KOPT-K1 (cell line): ENCODE measurements around the gene SMAD7.

ENCODE experiments used
- H3K27ac ChIP-seq: fragments of 200-600 bp; sonication (generic); 2 replicates; pipeline ENCODE4 v1.5.1; 2016; ENCODE audit warnings: antibody characterized with exemption, mild to moderate bottlenecking, low read depth, low read length; ENCODE audit not compliant: poor library complexity, severe bottlenecking
- H3K36me3 ChIP-seq: fragments of 200-600 bp; sonication (generic); 2 replicates; pipeline ENCODE4 v1.5.1; 2017; ENCODE audit warnings: antibody characterized with exemption, mild to moderate bottlenecking, low read length, moderate library complexity; ENCODE audit not compliant: insufficient read depth
- H3K9me3 ChIP-seq: fragments of 200-600 bp; sonication (generic); 2 replicates; pipeline ENCODE4 v1.5.1; 2017; ENCODE audit warnings: antibody characterized with exemption, low read length, mild to moderate bottlenecking; ENCODE audit not compliant: insufficient read depth, poor library complexity, severe bottlenecking

Gene SMAD7

DNA sequence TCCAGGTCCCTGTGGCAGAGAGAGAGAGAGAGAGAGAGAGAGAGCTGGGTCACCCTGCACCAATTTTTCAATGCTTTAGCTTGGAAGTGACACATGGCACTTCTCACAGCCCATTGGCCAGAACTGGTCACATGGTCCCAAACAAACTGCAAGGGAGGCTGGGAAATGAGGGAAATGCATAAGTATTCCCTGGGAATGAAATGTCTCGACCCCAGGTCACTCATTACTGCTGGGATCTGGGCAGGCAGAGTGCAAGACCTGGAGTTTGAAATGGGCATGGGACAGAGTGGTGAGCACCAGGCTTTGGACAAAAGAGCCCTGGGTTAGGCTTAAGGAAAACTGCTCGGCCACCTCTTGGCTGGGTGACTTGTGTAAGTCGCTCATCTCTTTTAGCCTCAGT lies 37.0 kb downstream of the SMAD7 start:
- Histone ChIP-seq H3K9me3 (no peaks in the 10 kb centered on the region), H3K36me3 (no peaks in the 10 kb centered on the region), H3K27ac (no peak overlapping the region)

- Histone ChIP-seq H3K9me3 (no peaks in the 10 kb centered on the region), H3K27ac (no peak overlapping the region), H3K36me3 (no peaks in the 10 kb centered on the region)
These were observed 37.6 kb downstream of the SMAD7 start for GRCh38 chr18:48913201-48913600.

- Histone ChIP-seq H3K9me3 (no peaks in the 10 kb centered on the region), H3K27ac (no peak overlapping the region), H3K36me3 (no peaks in the 10 kb centered on the region)
These were observed 39.7 kb downstream of the SMAD7 start for GRCh38 chr18:48910972-48911545.

DNA sequence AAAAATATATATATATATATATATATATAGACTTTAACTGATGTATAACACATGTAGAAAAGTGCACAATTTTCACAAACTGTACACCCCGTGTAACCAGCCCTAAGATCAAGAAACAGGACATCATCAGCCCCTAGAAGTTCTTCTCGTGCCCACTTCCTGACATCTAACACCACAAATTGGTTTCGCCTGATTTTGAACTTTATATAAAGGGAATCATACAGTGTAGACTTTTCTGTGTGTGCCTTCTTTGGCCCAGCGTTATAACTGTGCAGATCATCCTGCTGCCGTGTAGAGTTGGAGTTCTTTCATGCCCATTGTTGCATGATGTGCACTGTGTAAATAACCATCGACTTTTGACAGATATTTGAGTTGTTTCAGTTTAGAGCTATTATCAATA lies 41.0 kb downstream of the SMAD7 start:
- H3K27ac ChIP-seq, result no peak overlapping the region
- no peaks in the 10 kb centered on the region for H3K36me3 ChIP-seq
- peaks cover 9% of the 10 kb centered on the region for H3K9me3 ChIP-seq

GRCh38 chr18:48908916-48909315 lies 41.8 kb downstream of the SMAD7 start:
- Histone ChIP-seq H3K36me3 (no peaks in the 10 kb centered on the region), H3K27ac (no peak overlapping the region), H3K9me3 (peaks cover 17% of the 10 kb centered on the region)

GRCh38 chr18:48905513-48905912 lies 45.3 kb downstream of the SMAD7 start:
- no peak overlapping the region for H3K27ac ChIP-seq
- H3K36me3 ChIP-seq, result no peaks in the 10 kb centered on the region
- H3K9me3 ChIP-seq, result peaks cover 18% of the 10 kb centered on the region

DNA sequence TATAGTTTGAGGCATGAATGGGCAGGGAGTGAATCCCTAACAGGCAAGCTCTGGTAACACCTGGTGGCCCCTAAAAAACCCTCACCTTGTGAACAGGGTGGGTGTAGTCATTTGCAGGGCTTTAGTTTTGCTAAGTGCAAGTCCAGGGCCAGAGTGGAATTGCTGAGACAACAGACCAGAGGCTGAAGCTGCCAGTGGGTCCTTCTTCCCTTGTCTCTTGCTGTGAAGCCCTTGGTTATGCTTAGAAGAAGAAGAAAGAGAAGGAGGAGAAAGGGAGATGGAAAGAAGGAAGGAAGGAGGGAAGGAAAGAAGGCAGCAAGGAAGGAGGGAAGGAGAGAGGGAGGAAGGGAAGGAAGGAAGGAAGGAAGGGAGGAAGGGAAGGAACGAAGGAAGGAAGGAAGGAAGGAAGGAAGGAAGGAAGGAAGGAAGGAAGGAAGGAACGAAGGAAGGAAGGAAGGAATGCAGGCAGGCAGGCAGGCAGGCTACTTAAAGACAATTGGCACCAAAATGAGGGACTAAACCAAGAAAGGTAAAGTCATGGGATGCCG lies 45.8 kb downstream of the SMAD7 start:
- H3K9me3 ChIP-seq, result peaks cover 18% of the 10 kb centered on the region
- H3K36me3 ChIP-seq, result no peaks in the 10 kb centered on the region
- no peak overlapping the region for H3K27ac ChIP-seq

DNA sequence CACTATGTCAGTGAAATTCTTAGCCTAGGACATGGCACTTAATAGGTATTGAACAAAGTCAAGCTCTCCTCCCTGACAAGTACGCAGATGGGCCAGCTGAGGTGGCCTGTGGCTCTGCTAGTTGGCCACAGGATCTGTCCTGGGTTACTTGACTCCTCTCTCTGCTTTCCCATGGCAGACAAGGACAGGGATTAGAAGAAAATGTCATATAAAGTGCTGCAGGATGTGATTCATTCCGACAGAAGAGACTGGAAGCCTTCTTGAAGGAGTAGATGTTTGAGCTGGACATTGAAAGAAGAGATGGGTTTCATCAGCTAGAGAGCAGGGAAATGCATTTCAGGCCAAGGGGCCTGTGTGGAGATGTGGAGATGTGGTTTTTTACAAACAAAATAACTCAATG lies 46.7 kb downstream of the SMAD7 start:
- no peak overlapping the region for H3K27ac ChIP-seq

DNA sequence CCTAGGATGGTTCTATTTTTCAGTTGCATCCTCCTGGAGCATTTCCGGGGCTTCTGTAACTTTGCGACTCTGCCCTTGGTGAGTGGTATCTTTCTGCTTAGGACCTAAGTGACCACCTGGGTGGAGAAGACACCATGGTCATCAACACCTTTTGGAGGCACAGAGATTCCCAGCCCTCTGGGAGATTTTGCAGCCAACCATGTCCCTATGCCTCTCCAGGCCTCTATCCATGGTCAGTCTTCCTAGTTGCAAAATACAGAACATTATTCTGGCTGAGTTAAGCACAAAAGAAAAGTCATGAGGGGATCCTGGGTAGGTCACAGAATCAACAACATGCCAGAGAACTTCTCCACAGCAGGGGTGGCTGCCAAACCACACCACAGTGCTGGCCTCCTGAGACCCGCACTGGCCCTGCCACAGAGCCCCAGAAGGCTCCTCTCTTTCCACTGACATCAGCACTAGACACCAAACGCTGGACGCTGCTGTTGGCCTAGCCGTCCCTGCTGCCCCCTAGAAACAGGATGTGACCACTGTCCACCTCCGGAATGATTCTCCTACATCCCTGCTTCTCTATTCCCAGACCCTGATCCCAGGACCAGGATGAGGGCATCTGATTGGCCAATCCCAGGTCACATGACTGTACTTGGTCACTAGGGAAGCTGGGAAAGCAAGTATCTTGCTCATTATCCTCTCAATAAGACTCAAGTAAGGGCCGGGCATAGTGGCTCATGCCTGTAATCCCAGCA lies 47.7 kb downstream of the SMAD7 start:
- no peak overlapping the region for H3K27ac ChIP-seq
- peaks cover 18% of the 10 kb centered on the region for H3K9me3 ChIP-seq
- no peaks in the 10 kb centered on the region for H3K36me3 ChIP-seq

More for the DNA sequence above, 46.7 kb downstream of the SMAD7 start:
- Histone ChIP-seq H3K36me3 (no peaks in the 10 kb centered on the region), H3K9me3 (peaks cover 18% of the 10 kb centered on the region)

DNA sequence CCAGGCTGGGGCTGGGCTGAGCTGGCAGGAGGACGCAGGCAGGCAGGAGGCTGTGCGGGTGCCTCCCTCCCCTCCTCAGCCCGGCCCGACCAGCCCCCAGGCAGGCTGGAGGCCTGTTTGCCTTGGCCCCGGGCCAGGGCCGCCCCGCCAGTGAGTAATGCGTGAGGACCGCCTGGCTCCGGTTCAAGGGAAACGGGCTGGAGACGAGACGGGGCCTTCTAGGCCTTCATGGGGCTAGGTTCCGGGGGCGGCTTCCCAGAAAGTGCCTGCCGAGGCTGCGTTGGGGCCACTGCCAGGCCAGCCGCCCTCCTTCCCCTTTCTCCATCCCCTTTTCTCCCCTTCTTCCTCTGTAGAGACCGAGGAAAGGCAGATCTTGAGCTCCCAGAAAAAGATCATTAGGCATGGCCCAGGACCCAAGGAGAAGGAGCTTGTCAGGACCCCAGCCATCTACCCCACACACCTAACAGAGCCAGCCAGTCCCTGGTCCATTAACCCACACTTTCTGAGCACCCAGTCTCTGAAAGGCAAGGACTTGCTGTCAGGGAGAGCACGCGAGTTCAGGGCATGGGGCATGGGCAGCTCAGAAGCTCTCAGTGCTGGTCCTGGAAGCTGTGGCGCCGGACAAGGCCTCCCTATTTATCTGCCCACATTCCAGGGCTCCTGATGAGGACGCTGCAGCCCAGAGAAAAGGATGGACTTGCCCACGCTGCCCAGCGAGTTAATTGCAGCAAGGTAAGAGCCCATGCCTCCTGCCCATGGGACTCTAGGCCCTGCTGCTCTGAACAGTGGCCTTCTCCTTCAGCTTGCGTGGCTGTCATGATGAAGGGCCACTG lies 48.5 kb downstream of the SMAD7 start:
- Histone ChIP-seq H3K36me3 (no peaks in the 10 kb centered on the region), H3K9me3 (peaks cover 18% of the 10 kb centered on the region), H3K27ac (no peak overlapping the region)

GRCh38 chr18:48901145-48902022 lies 49.4 kb downstream of the SMAD7 start:
- H3K9me3 ChIP-seq, result peaks cover 18% of the 10 kb centered on the region
- H3K36me3 ChIP-seq, result no peaks in the 10 kb centered on the region
- H3K27ac ChIP-seq, result no peak overlapping the region

- Histone ChIP-seq H3K27ac (no peak overlapping the region), H3K36me3 (no peaks in the 10 kb centered on the region), H3K9me3 (peaks cover 16% of the 10 kb centered on the region)
These were observed 50.3 kb downstream of the SMAD7 start for GRCh38 chr18:48900469-48900868.

- Histone ChIP-seq H3K9me3 (peaks cover 8% of the 10 kb centered on the region), H3K27ac (no peak overlapping the region), H3K36me3 (no peaks in the 10 kb centered on the region)
These were observed 51.1 kb downstream of the SMAD7 start for GRCh38 chr18:48899558-48900174.

DNA sequence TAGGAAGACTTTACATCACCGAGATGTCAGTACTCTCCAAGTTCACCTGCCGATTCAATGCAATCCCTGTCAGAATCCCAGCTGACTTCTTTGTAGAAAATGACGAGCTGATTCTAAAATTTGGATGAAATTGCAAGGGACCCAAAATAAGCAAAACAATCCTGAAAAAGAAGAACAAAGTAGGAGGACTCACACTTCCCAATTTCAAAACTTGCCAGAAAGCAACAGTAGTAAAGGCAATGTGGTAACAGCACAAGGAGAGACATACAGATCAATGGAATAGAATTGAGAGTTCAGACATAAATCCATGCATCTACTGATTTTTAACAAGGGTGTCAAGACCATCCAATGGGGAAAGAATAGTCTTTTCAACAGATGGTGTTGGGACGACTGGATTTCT lies 52.2 kb downstream of the SMAD7 start:
- no peaks in the 10 kb centered on the region for H3K9me3 ChIP-seq
- no peak overlapping the region for H3K27ac ChIP-seq
- H3K36me3 ChIP-seq, result no peaks in the 10 kb centered on the region
